ENCODE results near the gene MCM6. TPM values are rescaled to one million over a fixed set of nuclear protein-coding genes. Genes with fewer than 3 reads are reported as not detected.

The MCM6 gene
- total and polyA plus RNA-seq, 4 donors, result 6.8 to 15.6 (median 11.2) TPM

- no peak for ATAC-seq (ENCODE audit: insufficient read depth, low FRiP score)
- 74 to 91% methylated on average over 2 of the region's 2 CpGs for WGBS, 2 donors
- peak in 1 of 3 donors; percentile 51 for DNase-seq
Observed at GRCh38 chr2:135803278-135803677, 73.0 kb downstream of the MCM6 start.

DNA sequence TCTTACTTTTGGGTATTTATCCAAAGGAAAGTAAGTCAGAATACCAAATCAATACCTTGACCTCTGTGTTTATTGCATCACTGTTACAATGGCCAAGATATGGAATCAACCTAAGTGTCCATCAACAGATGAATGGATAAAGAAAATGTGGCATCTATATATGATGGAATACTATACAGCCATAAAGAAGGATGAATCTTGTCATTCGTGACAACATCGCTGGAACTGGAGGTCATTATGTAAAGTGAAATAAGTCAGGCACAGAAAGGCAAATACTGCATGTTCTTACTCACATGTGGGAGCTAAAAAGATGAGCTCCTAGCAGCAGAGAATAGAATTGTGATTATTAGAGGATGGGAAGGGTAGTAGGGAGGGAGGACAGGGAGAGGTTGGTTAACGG is 73.9 kb downstream of the MCM6 start:
- no peak for ATAC-seq (ENCODE audit: insufficient read depth, low FRiP score)
- H3K9me3 ChIP-seq (ENCODE audit: control insufficient read depth in 4 of 4, insufficient read depth in 3 of 4, low read length in 3 of 4), result peaks cover 0 to 5% (median 0%) of the 10 kb centered on the region in 4 donors
- H3K4me3 ChIP-seq, result no peak overlapping the region
- WGBS, 2 donors, result 65 to 66% methylated on average over 3 of the region's 3 CpGs
- H3K27ac ChIP-seq (ENCODE audit: low read depth in 1 of 2, low read length in 1 of 2), result no peak overlapping the region
- no peaks in the 10 kb centered on the region for H3K36me3 ChIP-seq (ENCODE audit: control insufficient read depth in 4 of 4, insufficient read depth in 4 of 4, low read length in 4 of 4)
- H3K27me3 ChIP-seq (ENCODE audit: control insufficient read depth in 3 of 3, insufficient read depth in 3 of 3, low read length in 2 of 3), result no peaks in the 10 kb centered on the region
- DNase-seq, result no peak
- TF ChIP-seq CTCF (IDR thresholded peaks at IDR 0.05; ENCODE audit: control extremely low read depth, extremely low read depth), result no peak
- peaks cover 0 to 7% (median 0%) of the 10 kb centered on the region in 5 donors for H3K4me1 ChIP-seq (ENCODE audit: control insufficient read depth in 5 of 5, insufficient read depth in 5 of 5, low read length in 5 of 5)
- no peak overlapping the region for H3K9ac ChIP-seq (ENCODE audit: insufficient read depth in 1 of 2, low read length in 2 of 2)

More at GRCh38 chr2:135803278-135803677, 73.0 kb downstream of the MCM6 start:
- Histone ChIP-seq H3K4me1 (ENCODE audit: control insufficient read depth in 5 of 5, insufficient read depth in 5 of 5, low read length in 5 of 5) (peaks cover 0 to 7% (median 0%) of the 10 kb centered on the region in 5 donors), H3K27me3 (ENCODE audit: control insufficient read depth in 3 of 3, insufficient read depth in 3 of 3, low read length in 2 of 3) (no peaks in the 10 kb centered on the region), H3K4me3 (no peak overlapping the region), H3K9me3 (ENCODE audit: control insufficient read depth in 4 of 4, insufficient read depth in 3 of 4, low read length in 3 of 4) (peaks cover 0 to 5% (median 0%) of the 10 kb centered on the region in 4 donors), H3K9ac (ENCODE audit: insufficient read depth in 1 of 2, low read length in 2 of 2) (no peak overlapping the region), H3K36me3 (ENCODE audit: control insufficient read depth in 4 of 4, insufficient read depth in 4 of 4, low read length in 4 of 4) (no peaks in the 10 kb centered on the region), H3K27ac (ENCODE audit: low read depth in 1 of 2, low read length in 1 of 2) (no peak overlapping the region)
- TF ChIP-seq CTCF (IDR thresholded peaks at IDR 0.05; ENCODE audit: control extremely low read depth, extremely low read depth), result no peak

DNA sequence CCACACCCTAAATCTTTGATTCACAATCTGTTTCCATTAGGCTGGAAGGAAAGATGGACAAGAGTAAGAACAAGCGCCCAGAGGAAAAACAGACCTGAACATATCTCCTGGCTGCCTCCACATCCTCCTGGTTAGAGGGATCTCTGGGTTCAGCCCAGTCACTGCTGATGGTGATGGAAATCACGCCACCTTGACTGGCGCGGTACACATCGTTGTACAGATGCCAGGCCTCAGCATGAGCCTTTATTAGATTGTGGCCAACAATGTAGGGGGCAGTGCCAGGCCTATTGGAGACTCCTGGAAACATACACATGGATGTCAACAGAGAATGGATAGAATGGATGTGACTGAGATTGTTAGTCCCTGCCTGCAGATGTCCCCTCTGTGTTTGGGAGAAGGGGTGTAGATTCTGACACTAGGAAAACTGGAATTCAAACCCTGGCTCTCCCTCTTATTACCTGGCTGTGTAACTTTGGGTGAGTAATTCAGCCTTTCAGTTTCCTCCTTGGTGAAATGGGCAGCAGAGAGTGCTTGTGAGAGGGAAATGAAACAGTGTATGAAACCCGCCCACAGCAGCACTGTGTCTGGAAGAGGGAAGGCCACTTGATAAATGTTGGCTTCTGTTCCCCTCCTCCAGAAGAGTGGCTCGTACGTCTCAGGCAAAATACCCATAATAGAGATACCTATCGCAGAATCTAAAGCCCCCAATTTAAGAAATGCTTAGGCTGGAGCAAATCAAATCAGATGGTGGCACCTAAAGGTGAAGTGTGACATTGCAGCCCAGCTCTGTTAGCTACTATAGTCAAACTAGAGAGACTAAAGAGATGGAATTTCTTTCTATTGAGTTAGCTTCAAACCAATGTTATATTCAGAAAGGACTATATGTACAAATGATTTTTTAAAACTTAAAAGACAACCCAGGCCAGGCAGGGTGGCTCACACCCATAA is 75.5 kb downstream of the MCM6 start:
- Histone ChIP-seq H3K9me3 (ENCODE audit: control insufficient read depth in 4 of 4, insufficient read depth in 3 of 4, low read length in 3 of 4) (peaks cover 0 to 5% (median 0%) of the 10 kb centered on the region in 4 donors), H3K27me3 (ENCODE audit: control insufficient read depth in 3 of 3, insufficient read depth in 3 of 3, low read length in 2 of 3) (no peaks in the 10 kb centered on the region), H3K36me3 (ENCODE audit: control insufficient read depth in 4 of 4, insufficient read depth in 4 of 4, low read length in 4 of 4) (no peaks in the 10 kb centered on the region), H3K4me3 (no peak overlapping the region), H3K9ac (ENCODE audit: insufficient read depth in 1 of 2, low read length in 2 of 2) (no peak overlapping the region), H3K27ac (ENCODE audit: low read depth in 1 of 2, low read length in 1 of 2) (no peak overlapping the region), H3K4me1 (ENCODE audit: control insufficient read depth in 5 of 5, insufficient read depth in 5 of 5, low read length in 5 of 5) (peaks cover 0 to 7% (median 0%) of the 10 kb centered on the region in 5 donors)
- 85 to 91% methylated on average over 9 of the region's 9 CpGs for WGBS, 2 donors
- DNase-seq, result no peak
- ATAC-seq (ENCODE audit: insufficient read depth, low FRiP score), result no peak
- no peak for TF ChIP-seq CTCF (IDR thresholded peaks at IDR 0.05; ENCODE audit: control extremely low read depth, extremely low read depth)
